Right lobe of liver (tissue), 6 donors: ENCODE results near the gene CHIT1. TPM values are rescaled to one million over a fixed set of nuclear protein-coding genes. Genes with fewer than 3 reads are reported as not detected.

Source experiments
- ATAC-seq, 4 donors: fragments of 200-7000 bp; cut with Tn5 transposase; one replicate each; pipeline ENCODE4 v1.9.1; 2020; ENCODE audit warnings: mild to moderate bottlenecking in 4 of 4, moderate library complexity in 4 of 4
- DNase-seq, 3 donors: peaks; one replicate each; pipeline ENCODE4 v3.0.0-alpha.2; 2020
- H3K27ac ChIP-seq, 3 donors: fragments of 200-600 bp; one replicate each; pipeline ENCODE4 v1.8.0; 2022
- H3K27me3 ChIP-seq, 2 donors: fragments of 200-600 bp; one replicate each; pipeline ENCODE4 v1.8.0; 2022
- H3K36me3 ChIP-seq, 4 donors: fragments of 200-600 bp; sonication (generic) in 1 of 4; one replicate each; pipeline versions ENCODE4 v1.5.1 to v1.8.0; 2017 to 2022; ENCODE audit warnings: control low read depth in 1 of 4
- H3K4me1 ChIP-seq, 4 donors: fragments of 200-600 bp; sonication (generic) in 1 of 4; one replicate each; pipeline versions ENCODE4 v1.5.1 to v1.8.0; 2017 to 2022; ENCODE audit warnings: control low read depth in 1 of 4
- H3K4me3 ChIP-seq, 3 donors: fragments of 200-600 bp; one replicate each; pipeline ENCODE4 v1.8.0; 2022
- H3K9me3 ChIP-seq, 4 donors: fragments of 200-600 bp; sonication (generic) in 1 of 4; one replicate each; pipeline versions ENCODE4 v1.5.1 to v1.8.0; 2017 to 2022; ENCODE audit warnings: control low read depth in 1 of 4
- CTCF ChIP-seq, 4 donors: fragments of 200-600 bp in 3 of 4; fragments of 450-650 bp in 1 of 4; IDR thresholded peaks; one replicate each; pipeline versions ENCODE4 v1.5.1 to v1.8.0; 2016 to 2022; ENCODE audit warnings: antibody characterized with exemption in 4 of 4, mild to moderate bottlenecking in 2 of 4
- POLR2A ChIP-seq: fragments of 450-650 bp; IDR thresholded peaks from one replicate; pipeline ENCODE4 v1.6.1; 2017; ENCODE audit warnings: antibody characterized with exemption, mild to moderate bottlenecking
- WGBS: methylation state at CpG from one replicate; pipeline ENCODE4 v1.1.6; 2018; ENCODE audit warnings: low coverage, low lambda C conversion rate; ENCODE audit not compliant: insufficient coverage; ENCODE audit errors: missing lambda C conversion rate; 5-methylcytosine and 5-hydroxymethylcytosine counted together
- intact Hi-C, 2 donors: fragments of 100-400 bp; cut with DNase I; formaldehyde crosslinking; loops; one replicate each; pipeline versions ENCODE4 v1.11.2 to v1.14.1; 2022
- total RNA-seq, 6 experiments: library from RNA; depleted of rRNA in 2 of 6; stranded (reverse); fragments of >200 nt in 2 of 6; fragmentation: NEBNext Ultra II Directional in 3 of 6; extraction: Animal tissue kit (Norgen Biotek cat#: 25700) in 3 of 6; gene quantifications; one replicate each; pipeline versions ENCODE4 v1.1.0 to v1.2.4, GENCODE V29; 2016 to 2023
- donor health status: DM: no; HTN: yes; CAD: no.
- donor health status: DM: no; HTN: no; CAD: no.
- donor health status: DM: no; HTN: no; CAD: no.
- donor health status: DM: no; HTN: yes; CAD: no.
- donor health status: DM: no; HTN: yes; CAD: no.

The CHIT1 gene
- total RNA-seq, 6 experiments from 2014 or later = 0.46 to 0.61 (median 0.46) TPM; not detected in 3

GRCh38 chr1:203181586-203182386 lies 47.7 kb downstream of the CHIT1 start:
- Histone ChIP-seq H3K9me3 (no peaks in the 10 kb centered on the region), H3K36me3 (no peaks in the 10 kb centered on the region), H3K4me3 (no peak overlapping the region), H3K4me1 (no peaks in the 10 kb centered on the region), H3K27me3 (no peaks in the 10 kb centered on the region), H3K27ac (no peak overlapping the region)
- WGBS = 77% methylated on average over 6 of the region's 10 CpGs
- ATAC-seq = no peak
- TF ChIP-seq CTCF (IDR thresholded peaks at IDR 0.05) (no peak), POLR2A (no peak)
- DNase-seq = no peak
- intact Hi-C loops = no loop called here

- DNase-seq (no peak), ATAC-seq (no peak)
- TF ChIP-seq POLR2A = no peak
- TF ChIP-seq CTCF (IDR thresholded peaks at IDR 0.05) = no peak
Observed at GRCh38 chr1:203180611-203181330, 48.7 kb downstream of the CHIT1 start.

GRCh38 chr1:203179667-203180005 lies 49.8 kb downstream of the CHIT1 start:
- H3K4me1 ChIP-seq = no peaks in the 10 kb centered on the region
- WGBS = 60% methylated on average over 1 of the region's 10 CpGs
- ATAC-seq = no peak
- intact Hi-C loops = no loop called here
- DNase-seq = no peak
- no peaks in the 10 kb centered on the region for H3K9me3 ChIP-seq
- no peak overlapping the region for H3K4me3 ChIP-seq
- TF ChIP-seq POLR2A (no peak), CTCF (IDR thresholded peaks at IDR 0.05) (no peak)
- no peak overlapping the region for H3K27ac ChIP-seq
- no peaks in the 10 kb centered on the region for H3K27me3 ChIP-seq
- no peaks in the 10 kb centered on the region for H3K36me3 ChIP-seq

More at GRCh38 chr1:203180611-203181330, 48.7 kb downstream of the CHIT1 start:
- 82% methylated on average over 7 of the region's 11 CpGs for WGBS
- no peaks in the 10 kb centered on the region for H3K4me1 ChIP-seq
- no peaks in the 10 kb centered on the region for H3K27me3 ChIP-seq
- H3K27ac ChIP-seq = no peak overlapping the region
- H3K4me3 ChIP-seq = no peak overlapping the region
- intact Hi-C loops = no loop called here
- H3K36me3 ChIP-seq = no peaks in the 10 kb centered on the region
- no peaks in the 10 kb centered on the region for H3K9me3 ChIP-seq

- 88% methylated on average over 8 of the region's 14 CpGs for WGBS
- Histone ChIP-seq H3K36me3 (no peaks in the 10 kb centered on the region), H3K27me3 (no peaks in the 10 kb centered on the region), H3K4me3 (no peak overlapping the region), H3K4me1 (no peaks in the 10 kb centered on the region), H3K27ac (no peak overlapping the region), H3K9me3 (no peaks in the 10 kb centered on the region)
- TF ChIP-seq POLR2A = no peak
- TF ChIP-seq CTCF (IDR thresholded peaks at IDR 0.05) = no peak
- DNase-seq (no peak), ATAC-seq (no peak)
- intact Hi-C loops = no loop called here
Observed at GRCh38 chr1:203178821-203179666, 50.4 kb downstream of the CHIT1 start.
